Measurements from ENCODE around the gene ZFHX3.
A peak's percentile ranks its signal among the peaks of the same experiment; 100 is the strongest.

Gene ZFHX3

DNA sequence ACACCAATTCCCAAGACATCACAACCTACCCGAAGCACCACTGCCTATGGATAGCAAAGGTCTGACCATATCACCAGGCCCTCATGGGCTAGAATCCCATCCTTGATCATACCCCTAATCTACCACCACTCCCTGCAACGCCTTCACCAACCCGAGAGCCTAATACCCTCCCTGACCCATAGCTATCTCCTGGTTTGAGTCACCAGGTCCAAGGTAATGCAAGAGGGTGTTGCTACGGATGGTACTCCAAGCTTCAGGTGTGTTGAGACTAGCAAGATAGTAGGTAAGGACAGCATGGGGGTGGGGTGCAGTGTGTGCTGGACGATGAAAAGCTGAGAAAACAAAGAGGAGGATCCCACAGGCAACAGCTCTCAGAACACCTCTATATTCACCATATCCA is 258.0 kb downstream of the ZFHX3 start:
- H3K9me3 ChIP-seq (ENCODE audit: control insufficient read depth in 1 of 2, low read length in 2 of 2) = no peaks in the 10 kb centered on the region
- H3K4me3 ChIP-seq (ENCODE audit: low read depth in 1 of 2, low read length in 2 of 2) = no peak overlapping the region
- H3K27me3 ChIP-seq (ENCODE audit: control insufficient read depth in 1 of 2, insufficient read depth in 2 of 2, low read length in 2 of 2) = no peaks in the 10 kb centered on the region
- peaks cover 0 to 26% of the 10 kb centered on the region in 2 donors for H3K36me3 ChIP-seq (ENCODE audit: control insufficient read depth in 1 of 2, insufficient read depth in 2 of 2, low read length in 2 of 2)
- peaks cover 0 to 8% of the 10 kb centered on the region in 2 donors for H3K4me1 ChIP-seq (ENCODE audit: control insufficient read depth in 1 of 2, insufficient read depth in 2 of 2, low read length in 2 of 2)
- no peak overlapping the region for H3K9ac ChIP-seq (ENCODE audit: low read depth in 1 of 2, low read length in 2 of 2)
- H3K27ac ChIP-seq (ENCODE audit: low read depth, low read length) = no peak overlapping the region

DNA sequence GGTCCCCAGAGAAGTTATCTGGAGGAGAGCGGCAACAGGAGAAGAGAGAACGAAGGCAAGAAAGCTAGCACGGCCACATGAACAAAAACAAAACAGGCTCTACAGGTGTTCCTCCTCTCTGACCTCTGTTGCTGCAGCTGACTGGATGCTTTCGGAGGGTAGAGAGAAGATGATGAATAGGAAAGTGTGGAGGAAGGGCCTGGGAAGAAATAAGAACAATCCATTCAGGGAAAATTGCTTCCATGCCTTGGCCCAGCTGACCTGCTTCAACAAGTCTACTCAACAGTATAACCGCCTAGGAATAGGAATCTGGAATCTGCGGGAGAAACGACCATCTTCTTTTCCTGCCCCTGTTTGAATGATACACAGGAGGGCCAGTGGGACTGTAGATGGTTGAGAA is 258.5 kb downstream of the ZFHX3 start:
- H3K27ac ChIP-seq (ENCODE audit: low read depth, low read length) = no peak overlapping the region
- no peaks in the 10 kb centered on the region for H3K27me3 ChIP-seq (ENCODE audit: control insufficient read depth in 1 of 2, insufficient read depth in 2 of 2, low read length in 2 of 2)
- H3K9ac ChIP-seq (ENCODE audit: low read depth in 1 of 2, low read length in 2 of 2) = no peak overlapping the region
- H3K4me1 ChIP-seq (ENCODE audit: control insufficient read depth in 1 of 2, insufficient read depth in 2 of 2, low read length in 2 of 2) = peaks cover 0 to 8% of the 10 kb centered on the region in 2 donors
- H3K36me3 ChIP-seq (ENCODE audit: control insufficient read depth in 1 of 2, insufficient read depth in 2 of 2, low read length in 2 of 2) = peaks cover 0 to 21% of the 10 kb centered on the region in 2 donors
- H3K9me3 ChIP-seq (ENCODE audit: control insufficient read depth in 1 of 2, low read length in 2 of 2) = no peaks in the 10 kb centered on the region
- H3K4me3 ChIP-seq (ENCODE audit: low read depth in 1 of 2, low read length in 2 of 2) = no peak overlapping the region

DNA sequence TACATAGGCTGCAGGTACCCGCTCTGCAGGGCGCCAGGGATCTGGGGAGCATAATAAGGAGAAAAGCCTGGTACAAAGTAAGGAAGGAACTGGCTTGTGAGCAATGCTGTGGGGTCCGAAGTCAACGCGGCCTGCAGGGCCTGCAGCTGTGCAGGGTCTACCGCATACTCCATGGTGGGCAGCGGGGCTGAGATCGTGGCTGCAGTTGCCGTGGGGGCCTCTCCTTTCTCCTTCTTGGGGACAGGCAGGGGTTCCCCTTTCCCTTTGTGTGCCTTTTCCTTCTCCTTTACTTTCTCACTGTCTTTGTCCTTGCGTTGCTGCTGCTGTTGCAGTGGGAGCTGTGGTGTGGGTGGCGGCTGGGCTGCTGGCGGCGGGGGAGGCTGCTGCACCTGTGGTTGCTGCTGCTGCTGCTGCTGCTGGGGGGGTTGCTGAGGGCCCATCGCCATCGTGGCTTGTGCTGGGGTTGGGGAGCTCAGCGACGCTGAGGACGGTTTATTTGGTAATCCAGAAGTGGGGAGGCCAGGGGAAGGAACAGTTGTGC is 259.6 kb downstream of the ZFHX3 start:
- no peaks in the 10 kb centered on the region for H3K9me3 ChIP-seq (ENCODE audit: control insufficient read depth in 1 of 2, low read length in 2 of 2)
- peaks cover 0 to 8% of the 10 kb centered on the region in 2 donors for H3K4me1 ChIP-seq (ENCODE audit: control insufficient read depth in 1 of 2, insufficient read depth in 2 of 2, low read length in 2 of 2)
- H3K4me3 ChIP-seq (ENCODE audit: low read depth in 1 of 2, low read length in 2 of 2) = peak overlapping the region; percentile 62 to 76
- H3K36me3 ChIP-seq (ENCODE audit: control insufficient read depth in 1 of 2, insufficient read depth in 2 of 2, low read length in 2 of 2) = peaks cover 0 to 11% of the 10 kb centered on the region in 2 donors
- H3K9ac ChIP-seq (ENCODE audit: low read depth in 1 of 2, low read length in 2 of 2) = no peak overlapping the region
- no peak overlapping the region for H3K27ac ChIP-seq (ENCODE audit: low read depth, low read length)
- H3K27me3 ChIP-seq (ENCODE audit: control insufficient read depth in 1 of 2, insufficient read depth in 2 of 2, low read length in 2 of 2) = no peaks in the 10 kb centered on the region

DNA sequence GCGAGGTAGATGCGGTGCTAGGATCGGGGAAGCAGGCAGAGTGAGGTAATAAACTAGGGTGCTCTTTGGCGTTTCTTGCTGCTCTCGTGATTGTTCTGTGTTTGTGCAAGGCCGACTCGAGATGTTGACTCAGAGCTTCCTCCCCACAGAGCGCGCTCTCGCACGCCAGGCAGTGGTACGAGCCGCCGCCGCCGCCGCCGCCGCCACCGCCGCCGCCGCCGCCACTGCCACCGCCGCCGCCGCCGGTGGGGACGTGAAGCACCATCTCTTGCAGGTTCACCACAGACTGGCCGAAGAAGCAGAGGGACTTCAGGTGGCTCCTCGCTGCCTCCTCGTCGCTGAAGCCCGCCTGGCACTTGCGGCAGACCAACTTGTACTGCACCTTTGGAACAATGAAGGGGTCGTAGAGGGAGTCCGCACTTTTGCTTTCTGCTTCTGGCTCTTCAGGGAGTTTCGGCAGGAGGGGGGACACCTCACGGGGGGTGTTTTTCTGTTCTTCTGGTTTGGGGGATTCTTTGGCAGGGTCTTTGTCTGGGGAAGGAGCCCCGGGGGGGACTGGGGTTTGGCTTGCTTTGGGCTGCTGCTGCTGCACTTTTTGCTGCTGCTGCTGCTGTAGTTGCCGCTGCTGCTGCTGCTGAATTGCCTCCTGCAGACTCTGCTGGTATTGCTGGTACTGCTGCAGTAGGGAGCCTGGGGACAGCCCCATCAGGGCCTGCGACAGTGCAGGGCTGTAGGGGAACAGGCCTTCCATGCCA is 260.2 kb downstream of the ZFHX3 start:
- Histone ChIP-seq H3K4me1 (ENCODE audit: control insufficient read depth in 1 of 2, insufficient read depth in 2 of 2, low read length in 2 of 2) (peaks cover 0 to 8% of the 10 kb centered on the region in 2 donors), H3K27ac (ENCODE audit: low read depth, low read length) (no peak overlapping the region), H3K9me3 (ENCODE audit: control insufficient read depth in 1 of 2, low read length in 2 of 2) (no peaks in the 10 kb centered on the region), H3K36me3 (ENCODE audit: control insufficient read depth in 1 of 2, insufficient read depth in 2 of 2, low read length in 2 of 2) (peaks cover 0 to 6% of the 10 kb centered on the region in 2 donors), H3K4me3 (ENCODE audit: low read depth in 1 of 2, low read length in 2 of 2) (peak overlapping the region; percentile 62 to 76), H3K27me3 (ENCODE audit: control insufficient read depth in 1 of 2, insufficient read depth in 2 of 2, low read length in 2 of 2) (no peaks in the 10 kb centered on the region), H3K9ac (ENCODE audit: low read depth in 1 of 2, low read length in 2 of 2) (no peak overlapping the region)

DNA sequence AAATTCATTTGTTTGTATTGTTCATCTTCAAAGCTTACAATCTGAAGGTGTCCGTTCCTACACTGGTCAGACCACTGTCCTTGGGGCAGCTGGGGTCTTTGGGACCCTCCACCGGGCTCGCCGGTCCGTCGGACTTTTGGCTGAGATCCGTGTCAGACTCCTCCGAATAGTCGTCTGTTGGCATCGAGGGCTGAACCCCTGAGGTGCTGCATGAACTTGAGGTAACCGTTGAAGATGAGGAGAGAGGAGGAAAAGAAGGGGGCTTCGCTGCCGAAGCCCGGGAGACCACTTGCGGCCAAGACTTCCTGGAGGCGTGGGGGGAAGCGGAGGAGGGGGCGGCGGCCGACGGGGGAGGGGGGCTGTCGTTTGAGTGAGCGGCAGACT is 260.8 kb downstream of the ZFHX3 start:
- Histone ChIP-seq H3K4me1 (ENCODE audit: control insufficient read depth in 1 of 2, insufficient read depth in 2 of 2, low read length in 2 of 2) (peaks cover 0 to 8% of the 10 kb centered on the region in 2 donors), H3K9ac (ENCODE audit: low read depth in 1 of 2, low read length in 2 of 2) (no peak overlapping the region), H3K27me3 (ENCODE audit: control insufficient read depth in 1 of 2, insufficient read depth in 2 of 2, low read length in 2 of 2) (no peaks in the 10 kb centered on the region), H3K27ac (ENCODE audit: low read depth, low read length) (no peak overlapping the region), H3K4me3 (ENCODE audit: low read depth in 1 of 2, low read length in 2 of 2) (peak overlapping the region; percentile 46 to 76), H3K36me3 (ENCODE audit: control insufficient read depth in 1 of 2, insufficient read depth in 2 of 2, low read length in 2 of 2) (peaks cover 0 to 6% of the 10 kb centered on the region in 2 donors), H3K9me3 (ENCODE audit: control insufficient read depth in 1 of 2, low read length in 2 of 2) (no peaks in the 10 kb centered on the region)

DNA sequence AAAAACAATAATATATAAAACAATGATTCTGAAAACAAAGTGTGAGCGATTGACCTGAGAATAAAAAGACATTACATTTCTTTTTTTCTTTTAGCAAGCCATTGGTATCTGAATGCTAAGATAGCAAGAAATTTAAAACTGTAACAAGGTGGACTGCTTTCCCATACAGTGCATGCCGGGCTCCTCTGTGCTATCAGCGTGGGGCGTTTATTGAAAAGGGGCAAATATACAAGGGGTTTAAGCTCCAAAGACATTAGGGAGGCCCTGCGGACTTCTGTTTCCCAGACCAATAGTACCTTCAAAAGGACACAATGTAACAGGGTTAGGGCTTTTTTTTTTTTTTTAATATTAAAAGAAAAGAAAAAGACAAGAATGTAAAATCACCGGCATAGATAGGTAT is 261.3 kb downstream of the ZFHX3 start:
- no peak overlapping the region for H3K9ac ChIP-seq (ENCODE audit: low read depth in 1 of 2, low read length in 2 of 2)
- no peak overlapping the region for H3K4me3 ChIP-seq (ENCODE audit: low read depth in 1 of 2, low read length in 2 of 2)
- no peak overlapping the region for H3K27ac ChIP-seq (ENCODE audit: low read depth, low read length)
- peaks cover 0 to 6% of the 10 kb centered on the region in 2 donors for H3K36me3 ChIP-seq (ENCODE audit: control insufficient read depth in 1 of 2, insufficient read depth in 2 of 2, low read length in 2 of 2)
- no peaks in the 10 kb centered on the region for H3K9me3 ChIP-seq (ENCODE audit: control insufficient read depth in 1 of 2, low read length in 2 of 2)
- H3K27me3 ChIP-seq (ENCODE audit: control insufficient read depth in 1 of 2, insufficient read depth in 2 of 2, low read length in 2 of 2) = no peaks in the 10 kb centered on the region
- H3K4me1 ChIP-seq (ENCODE audit: control insufficient read depth in 1 of 2, insufficient read depth in 2 of 2, low read length in 2 of 2) = peaks cover 0 to 8% of the 10 kb centered on the region in 2 donors

DNA sequence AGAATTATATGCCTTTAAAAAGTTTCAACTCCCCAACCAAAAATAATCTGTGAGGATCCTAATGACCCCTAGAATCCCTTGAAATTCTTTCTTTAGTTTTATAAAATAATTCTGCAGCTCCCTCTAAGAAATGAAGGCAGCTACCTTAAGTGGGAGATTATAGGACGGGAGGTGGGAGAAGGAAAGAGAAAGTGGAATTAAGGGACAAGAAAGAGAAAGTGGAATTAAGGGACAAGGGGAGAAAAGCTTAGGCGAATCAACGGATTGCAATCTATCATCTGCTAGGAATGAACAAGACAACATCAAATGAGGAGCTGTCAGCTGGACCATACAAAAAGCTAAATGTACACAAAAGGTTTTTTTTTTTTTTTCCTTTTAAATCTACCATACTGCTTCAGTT is 262.0 kb downstream of the ZFHX3 start:
- H3K9me3 ChIP-seq (ENCODE audit: control insufficient read depth in 1 of 2, low read length in 2 of 2) = no peaks in the 10 kb centered on the region
- peaks cover 0 to 8% of the 10 kb centered on the region in 2 donors for H3K4me1 ChIP-seq (ENCODE audit: control insufficient read depth in 1 of 2, insufficient read depth in 2 of 2, low read length in 2 of 2)
- H3K36me3 ChIP-seq (ENCODE audit: control insufficient read depth in 1 of 2, insufficient read depth in 2 of 2, low read length in 2 of 2) = peaks cover 0 to 6% of the 10 kb centered on the region in 2 donors
- H3K4me3 ChIP-seq (ENCODE audit: low read depth in 1 of 2, low read length in 2 of 2) = no peak overlapping the region
- H3K27me3 ChIP-seq (ENCODE audit: control insufficient read depth in 1 of 2, insufficient read depth in 2 of 2, low read length in 2 of 2) = no peaks in the 10 kb centered on the region
- H3K27ac ChIP-seq (ENCODE audit: low read depth, low read length) = no peak overlapping the region
- no peak overlapping the region for H3K9ac ChIP-seq (ENCODE audit: low read depth in 1 of 2, low read length in 2 of 2)

DNA sequence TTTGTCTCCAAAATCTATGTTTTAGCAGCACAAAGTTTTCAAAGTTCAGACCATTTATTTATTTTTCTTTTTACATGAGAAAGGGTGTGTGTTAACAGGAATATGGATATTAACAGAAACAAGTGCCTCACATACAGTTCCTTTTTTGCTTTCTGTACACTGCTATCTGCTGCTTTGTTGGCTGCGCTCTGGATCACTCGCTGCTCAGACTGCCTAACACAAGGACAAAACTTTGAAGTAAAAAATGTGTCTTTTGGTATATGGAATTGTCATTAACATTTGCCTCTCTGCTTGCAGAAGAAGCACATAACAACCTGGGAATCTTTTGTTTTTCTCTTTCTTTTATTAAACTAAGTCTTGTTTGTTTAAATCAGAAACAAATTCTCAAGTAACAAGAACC is 262.8 kb downstream of the ZFHX3 start:
- H3K9ac ChIP-seq (ENCODE audit: low read depth in 1 of 2, low read length in 2 of 2) = no peak overlapping the region
- no peak overlapping the region for H3K4me3 ChIP-seq (ENCODE audit: low read depth in 1 of 2, low read length in 2 of 2)
- H3K9me3 ChIP-seq (ENCODE audit: control insufficient read depth in 1 of 2, low read length in 2 of 2) = no peaks in the 10 kb centered on the region
- H3K27ac ChIP-seq (ENCODE audit: low read depth, low read length) = no peak overlapping the region
- H3K4me1 ChIP-seq (ENCODE audit: control insufficient read depth in 1 of 2, insufficient read depth in 2 of 2, low read length in 2 of 2) = peaks cover 0 to 8% of the 10 kb centered on the region in 2 donors
- no peaks in the 10 kb centered on the region for H3K27me3 ChIP-seq (ENCODE audit: control insufficient read depth in 1 of 2, insufficient read depth in 2 of 2, low read length in 2 of 2)
- peaks cover 0 to 6% of the 10 kb centered on the region in 2 donors for H3K36me3 ChIP-seq (ENCODE audit: control insufficient read depth in 1 of 2, insufficient read depth in 2 of 2, low read length in 2 of 2)

DNA sequence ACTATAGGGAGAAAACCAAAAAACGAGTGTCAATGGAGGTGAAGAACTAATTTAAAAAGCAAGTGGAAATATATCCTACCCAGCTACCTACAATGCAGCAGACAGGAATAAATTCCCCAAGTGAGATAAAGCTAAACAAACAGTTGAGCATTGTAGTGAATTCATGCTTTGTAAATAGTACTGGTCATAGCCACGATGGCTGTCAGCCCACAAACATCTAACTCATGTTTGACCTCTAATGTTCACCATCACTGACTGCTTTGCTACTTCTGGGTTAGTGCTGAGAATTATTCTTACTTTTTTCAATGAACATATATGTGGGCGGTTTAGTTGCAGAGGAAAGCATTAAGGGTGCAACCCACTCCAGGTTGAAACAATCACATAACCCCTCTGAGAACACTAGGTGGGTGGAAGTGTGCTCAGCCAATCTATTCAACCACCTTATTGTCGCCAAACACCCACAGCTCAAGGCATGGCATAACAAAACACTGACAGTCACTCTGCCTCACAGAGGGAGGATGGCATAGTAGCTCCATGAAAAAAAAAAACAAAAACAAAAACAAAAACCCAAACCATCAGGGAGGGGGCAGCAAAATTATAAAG is 264.1 kb downstream of the ZFHX3 start:
- Histone ChIP-seq H3K36me3 (ENCODE audit: control insufficient read depth in 1 of 2, insufficient read depth in 2 of 2, low read length in 2 of 2) (no peaks in the 10 kb centered on the region), H3K27ac (ENCODE audit: low read depth, low read length) (no peak overlapping the region), H3K9me3 (ENCODE audit: control insufficient read depth in 1 of 2, low read length in 2 of 2) (no peaks in the 10 kb centered on the region), H3K4me3 (ENCODE audit: low read depth in 1 of 2, low read length in 2 of 2) (no peak overlapping the region), H3K4me1 (ENCODE audit: control insufficient read depth in 1 of 2, insufficient read depth in 2 of 2, low read length in 2 of 2) (peaks cover 0 to 8% of the 10 kb centered on the region in 2 donors), H3K9ac (ENCODE audit: low read depth in 1 of 2, low read length in 2 of 2) (no peak overlapping the region), H3K27me3 (ENCODE audit: control insufficient read depth in 1 of 2, insufficient read depth in 2 of 2, low read length in 2 of 2) (no peaks in the 10 kb centered on the region)

DNA sequence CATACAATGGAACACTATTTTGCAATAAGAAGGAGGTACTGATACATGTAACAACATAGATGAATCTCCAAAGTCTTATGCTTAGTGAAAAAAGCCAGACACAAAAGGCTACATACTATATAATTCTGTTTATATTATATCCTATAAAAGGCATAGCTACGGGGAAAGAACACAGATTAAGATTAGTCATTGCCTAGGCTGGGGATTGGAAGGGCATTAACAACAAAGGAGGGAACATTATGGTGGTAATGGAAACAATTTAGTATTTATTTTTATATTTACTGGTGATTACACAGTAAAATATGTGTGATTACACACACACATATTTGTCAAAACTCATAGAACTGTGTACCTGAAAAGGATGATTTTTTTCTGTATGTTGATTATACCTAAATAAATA is 278.1 kb downstream of the ZFHX3 start:
- Histone ChIP-seq H3K4me1 (ENCODE audit: control insufficient read depth in 1 of 2, insufficient read depth in 2 of 2, low read length in 2 of 2) (no peaks in the 10 kb centered on the region), H3K9me3 (ENCODE audit: control insufficient read depth in 1 of 2, low read length in 2 of 2) (peaks cover 0 to 2% of the 10 kb centered on the region in 2 donors), H3K27ac (ENCODE audit: low read depth, low read length) (no peak overlapping the region), H3K4me3 (ENCODE audit: low read depth in 1 of 2, low read length in 2 of 2) (no peak overlapping the region), H3K36me3 (ENCODE audit: control insufficient read depth in 1 of 2, insufficient read depth in 2 of 2, low read length in 2 of 2) (no peaks in the 10 kb centered on the region), H3K27me3 (ENCODE audit: control insufficient read depth in 1 of 2, insufficient read depth in 2 of 2, low read length in 2 of 2) (no peaks in the 10 kb centered on the region), H3K9ac (ENCODE audit: low read depth in 1 of 2, low read length in 2 of 2) (no peak overlapping the region)

Measured in duodenal mucosa (tissue), 2 donors.